ENCODE data around the gene C9orf43. TPM values are rescaled to one million over a fixed set of nuclear protein-coding genes. Genes with fewer than 3 reads are reported as not detected.

C9orf43 gene
- total RNA-seq, 2 donors from 2014 or later = 0.85 TPM; not detected in 1

GRCh38 chr9:113471566-113471965 is 61.0 kb downstream of the C9orf43 start:
- DNase-seq (ENCODE audit: low spot score) (no peak), ATAC-seq (ENCODE audit: insufficient number of reproducible peaks, low FRiP score, low read depth) (no peak)
- Histone ChIP-seq H3K4me3 (peak overlapping the region; percentile 8), H3K4me1 (ENCODE audit: control insufficient read depth in 1 of 2, low read depth in 2 of 2) (peaks cover 18 to 64% of the 10 kb centered on the region in 2 donors), H3K27me3 (replicated peaks; ENCODE audit: insufficient read depth) (no peaks in the 10 kb centered on the region), H3K9me3 (no peaks in the 10 kb centered on the region), H3K27ac (peak overlapping the region; percentile 73 to 83), H3K36me3 (peaks cover 3% of the 10 kb centered on the region)
- TF ChIP-seq CTCF (IDR thresholded peaks at IDR 0.05) = no peak

GRCh38 chr9:113472199-113472598 is 61.7 kb downstream of the C9orf43 start:
- DNase-seq (ENCODE audit: low spot score) (no peak), ATAC-seq (ENCODE audit: insufficient number of reproducible peaks, low FRiP score, low read depth) (no peak)
- Histone ChIP-seq H3K36me3 (peaks cover 3% of the 10 kb centered on the region), H3K4me1 (ENCODE audit: control insufficient read depth in 1 of 2, low read depth in 2 of 2) (peaks cover 18 to 60% of the 10 kb centered on the region in 2 donors), H3K9me3 (no peaks in the 10 kb centered on the region), H3K27ac (peak overlapping the region in 1 of 2 donors; percentile 83), H3K4me3 (no peak overlapping the region), H3K27me3 (replicated peaks; ENCODE audit: insufficient read depth) (no peaks in the 10 kb centered on the region)
- TF ChIP-seq CTCF (IDR thresholded peaks at IDR 0.05) = no peak

- DNase-seq (ENCODE audit: low spot score) (no peak), ATAC-seq (ENCODE audit: insufficient number of reproducible peaks, low FRiP score, low read depth) (no peak)
- H3K4me3 ChIP-seq = no peak overlapping the region
- peaks cover 3% of the 10 kb centered on the region for H3K36me3 ChIP-seq
- H3K4me1 ChIP-seq (ENCODE audit: control insufficient read depth in 1 of 2, low read depth in 2 of 2) = peaks cover 14 to 70% of the 10 kb centered on the region in 2 donors
- no peaks in the 10 kb centered on the region for H3K27me3 ChIP-seq (replicated peaks; ENCODE audit: insufficient read depth)
- peak overlapping the region; percentile 42 to 49 for H3K27ac ChIP-seq
- H3K9me3 ChIP-seq = no peaks in the 10 kb centered on the region
- TF ChIP-seq CTCF (IDR thresholded peaks at IDR 0.05) = no peak
Measured at GRCh38 chr9:113474360-113475028, 63.9 kb downstream of the C9orf43 start.

GRCh38 chr9:113475031-113475430 is 64.5 kb downstream of the C9orf43 start:
- peaks cover 3% of the 10 kb centered on the region for H3K36me3 ChIP-seq
- H3K27ac ChIP-seq = peak overlapping the region; percentile 42 to 49
- ATAC-seq (ENCODE audit: insufficient number of reproducible peaks, low FRiP score, low read depth) (no peak), DNase-seq (ENCODE audit: low spot score) (no peak)
- no peaks in the 10 kb centered on the region for H3K9me3 ChIP-seq
- peaks cover 13 to 70% of the 10 kb centered on the region in 2 donors for H3K4me1 ChIP-seq (ENCODE audit: control insufficient read depth in 1 of 2, low read depth in 2 of 2)
- no peaks in the 10 kb centered on the region for H3K27me3 ChIP-seq (replicated peaks; ENCODE audit: insufficient read depth)
- no peak overlapping the region for H3K4me3 ChIP-seq
- TF ChIP-seq CTCF (IDR thresholded peaks at IDR 0.05) = no peak

- peaks cover 8 to 70% of the 10 kb centered on the region in 2 donors for H3K4me1 ChIP-seq (ENCODE audit: control insufficient read depth in 1 of 2, low read depth in 2 of 2)
- TF ChIP-seq CTCF (IDR thresholded peaks at IDR 0.05) = no peak
- no peaks in the 10 kb centered on the region for H3K27me3 ChIP-seq (replicated peaks; ENCODE audit: insufficient read depth)
- DNase-seq (ENCODE audit: low spot score) (no peak), ATAC-seq (ENCODE audit: insufficient number of reproducible peaks, low FRiP score, low read depth) (no peak)
- H3K9me3 ChIP-seq = no peaks in the 10 kb centered on the region
- H3K36me3 ChIP-seq = peaks cover 3% of the 10 kb centered on the region
- no peak overlapping the region for H3K4me3 ChIP-seq
- H3K27ac ChIP-seq = no peak overlapping the region
Measured at GRCh38 chr9:113475992-113476391, 65.4 kb downstream of the C9orf43 start.
